AG09309 (cell line): Measurements from ENCODE around the gene TRMT1L.

Experiments
- DNase-seq: peaks from one replicate; pipeline ENCODE4 v3.0.0-alpha.2; 2010; ENCODE audit warnings: low read depth
- H3K4me3 ChIP-seq: 2 replicates; pipeline ENCODE4 v1.5.1; 2011; ENCODE audit warnings: mild to moderate bottlenecking, low read depth, low read length, moderate library complexity; ENCODE audit not compliant: control insufficient read depth
- CTCF ChIP-seq: IDR thresholded peaks from 2 replicates; pipeline ENCODE4 v1.5.1; 2011; ENCODE audit warnings: mild to moderate bottlenecking, low read depth, low read length, inconsistent platforms; ENCODE audit not compliant: insufficient read depth, control insufficient read depth; ENCODE audit errors: missing control alignments

TRMT1L gene

DNA sequence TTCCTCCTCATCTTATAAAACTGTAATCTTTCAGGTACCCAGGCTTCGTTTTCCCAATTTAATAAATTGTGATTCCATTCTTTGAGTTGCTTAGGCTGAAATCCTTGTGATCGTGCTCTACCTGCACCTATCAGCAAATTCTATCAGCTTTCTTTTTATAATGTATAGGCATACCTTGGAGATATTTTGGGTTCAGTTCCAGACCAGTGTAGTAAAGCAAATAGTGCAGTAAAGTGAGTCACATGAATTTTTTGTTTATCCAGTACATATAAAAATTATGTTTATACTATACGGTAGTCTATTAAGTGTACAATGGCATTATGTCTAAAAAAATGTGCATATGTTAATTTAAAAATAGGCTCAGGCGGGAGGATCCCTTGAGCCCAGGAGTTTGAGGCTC is 5.7 kb upstream of the TRMT1L start:
- no peak for TF ChIP-seq CTCF
- DNase-seq: no peak
- H3K4me3 ChIP-seq: no peak overlapping the region

- no peak for TF ChIP-seq CTCF
- H3K4me3 ChIP-seq: no peak overlapping the region
- no peak for DNase-seq
Observed at GRCh38 chr1:185159966-185160365, 3.2 kb upstream of the TRMT1L start.

- no peak for DNase-seq
- no peak overlapping the region for H3K4me3 ChIP-seq
- TF ChIP-seq CTCF: no peak
Observed at GRCh38 chr1:185158800-185159199, 2.0 kb upstream of the TRMT1L start.

DNA sequence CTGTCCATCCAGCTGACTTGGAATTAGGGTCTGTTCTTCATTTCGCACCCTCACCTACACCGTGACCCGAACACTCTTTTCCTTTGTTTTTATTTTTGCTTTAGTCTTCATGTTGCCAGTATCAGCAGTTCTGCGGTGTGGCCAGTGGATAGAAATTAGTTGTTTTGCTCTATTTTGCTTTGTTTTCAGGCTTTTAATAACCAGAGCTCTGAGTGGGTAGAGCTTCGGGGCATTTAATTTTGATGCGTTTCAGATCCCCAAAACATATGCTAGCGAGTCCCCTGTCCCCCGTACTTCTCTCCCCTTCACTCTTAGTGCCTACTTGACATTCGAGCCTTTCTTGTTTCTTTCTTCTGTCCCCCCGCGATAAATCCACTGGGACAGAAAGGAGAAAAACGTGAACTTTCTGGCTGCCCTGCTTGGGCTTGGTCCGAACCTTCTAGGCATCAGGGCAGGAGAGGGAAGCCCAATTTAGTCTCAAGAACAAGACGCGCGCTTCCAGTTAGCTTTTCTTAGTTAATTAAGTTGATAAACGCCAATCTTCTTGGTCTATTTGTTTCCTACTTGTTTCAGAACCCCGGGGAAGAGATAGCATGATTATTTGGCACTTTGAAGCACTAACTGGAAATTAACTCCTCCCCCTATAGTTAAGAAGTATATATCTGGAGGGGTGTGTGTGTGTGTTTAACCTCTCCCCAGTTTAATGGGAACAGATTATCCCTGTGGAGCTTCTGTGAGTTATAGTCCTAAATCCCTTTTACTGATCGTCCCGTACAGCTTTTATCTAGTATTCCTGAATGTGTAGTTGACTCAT is 1.1 kb upstream of the TRMT1L start:
- peak overlapping the region; percentile 86 for H3K4me3 ChIP-seq
- no peak for DNase-seq
- TF ChIP-seq CTCF: no peak

DNA sequence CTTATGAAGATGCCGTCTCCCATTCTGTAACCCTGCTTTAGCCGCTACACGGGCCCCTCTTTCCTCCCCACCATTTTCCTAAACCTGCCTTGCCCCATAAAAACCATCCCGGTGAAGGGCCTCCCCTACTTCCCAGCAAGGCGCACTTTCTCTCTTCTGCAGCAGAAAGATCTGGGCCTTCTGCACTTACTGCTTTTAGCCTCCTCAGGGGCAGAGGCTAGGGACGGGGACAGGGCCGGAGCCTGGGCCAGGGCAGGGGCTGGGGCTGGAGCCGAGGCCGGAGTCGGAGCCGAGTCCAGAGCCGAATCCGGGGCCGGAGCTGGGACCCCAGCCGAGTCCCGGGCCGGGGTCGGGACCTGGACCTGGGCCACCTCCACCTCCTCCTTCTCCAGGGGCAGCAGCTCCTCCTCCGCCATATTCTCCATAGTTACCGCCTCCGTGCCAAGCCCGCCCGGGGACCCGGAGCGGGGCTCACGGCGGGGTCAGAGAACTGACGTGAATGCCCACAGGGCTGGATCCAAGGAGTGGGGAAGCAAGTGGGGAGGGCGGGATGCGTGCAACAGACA is 382 bp downstream of the TRMT1L start:
- TF ChIP-seq CTCF: no peak
- DNase-seq: no peak

DNA sequence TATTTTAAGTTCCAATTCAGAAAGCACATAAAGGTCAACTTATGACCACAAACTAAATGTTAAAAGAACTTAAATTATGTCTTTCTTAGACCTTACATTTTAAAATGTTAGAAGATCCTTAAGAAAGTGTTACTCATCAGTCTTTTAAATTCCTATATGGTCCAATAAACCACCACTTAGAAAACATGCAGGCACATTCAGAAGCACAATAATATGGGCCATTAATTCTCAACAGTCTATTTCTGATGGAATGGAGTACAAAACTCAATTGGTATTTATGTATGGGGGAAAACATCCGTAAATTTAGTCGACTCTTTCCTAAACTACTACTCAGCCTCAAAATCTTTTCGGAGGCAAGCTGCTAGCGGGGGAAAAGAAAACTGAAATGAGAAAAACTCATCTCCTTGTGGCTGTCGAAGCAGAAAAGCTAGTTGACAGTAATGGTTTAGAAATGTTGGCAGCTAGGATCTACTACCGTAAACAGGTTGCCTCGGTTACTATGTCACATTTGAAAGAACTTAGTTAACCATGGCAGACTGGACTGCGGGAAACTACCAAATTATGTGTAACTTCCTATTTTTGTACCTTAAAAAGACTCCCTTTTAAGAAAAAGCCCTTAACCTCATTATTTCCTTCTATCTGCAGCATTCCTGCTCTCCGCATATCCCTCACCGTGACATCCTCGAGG is 1.0 kb downstream of the TRMT1L start:
- DNase-seq: no peak
- TF ChIP-seq CTCF: no peak
- peak overlapping the region; percentile 86 for H3K4me3 ChIP-seq

More for the DNA sequence above, 382 bp downstream of the TRMT1L start:
- peak overlapping the region; percentile 86 for H3K4me3 ChIP-seq
